Ascending aorta (tissue), 2 donors: Measurements from ENCODE around the gene SLC4A3. TPM values are rescaled to one million over a fixed set of nuclear protein-coding genes. Genes with fewer than 3 reads are reported as not detected.
"Not testable (repeated sequence)": the region's sequence is repeated elsewhere in the genome, so short reads cannot be mapped to it uniquely, and the experiment has no call there.

Experiments used
- DNase-seq, 2 donors: peaks; one replicate each; pipeline ENCODE4 v3.0.0-alpha.2; 2019; ENCODE audit warnings: low spot score in 2 of 2
- H3K27ac ChIP-seq, 2 donors: fragments of 200-600 bp; sonication (generic); one replicate each; pipeline ENCODE4 v1.5.1; 2016 to 2017; ENCODE audit warnings: mild to moderate bottlenecking in 1 of 2
- H3K27me3 ChIP-seq: fragments of 200-600 bp; sonication (generic); one replicate; pipeline ENCODE4 v1.5.1; 2017
- H3K36me3 ChIP-seq, 2 donors: fragments of 200-600 bp; sonication (generic); one replicate each; pipeline ENCODE4 v1.5.1; 2016
- H3K4me1 ChIP-seq, 2 donors: fragments of 200-600 bp; sonication (generic); one replicate each; pipeline ENCODE4 v1.5.1; 2016 to 2017; ENCODE audit warnings: mild to moderate bottlenecking in 1 of 2
- H3K4me3 ChIP-seq, 2 donors: fragments of 200-600 bp; sonication (generic); one replicate each; pipeline ENCODE4 v1.5.1; 2016 to 2017; ENCODE audit warnings: mild to moderate bottlenecking in 1 of 2
- H3K9me3 ChIP-seq, 2 donors: fragments of 200-600 bp; sonication (generic); one replicate each; pipeline ENCODE4 v1.5.1; 2016
- CTCF ChIP-seq, 3 experiments: fragments of 200-600 bp in 2 of 3; fragments of 450-650 bp in 1 of 3; sonication (generic) in 2 of 3; IDR thresholded peaks; one replicate each; pipeline ENCODE4 v1.5.1; 2016 to 2019; ENCODE audit warnings: antibody characterized with exemption in 3 of 3, mild to moderate bottlenecking in 1 of 3, moderate library complexity in 1 of 3
- intact Hi-C: fragments of 100-400 bp; cut with DNase I; formaldehyde crosslinking; loops from one replicate; pipeline ENCODE4 v1.15.1; 2023
- total RNA-seq: library from RNA; depleted of rRNA; stranded (reverse); fragments of >200 nt; gene quantifications from one replicate; pipeline ENCODE4 v1.1.0, GENCODE V29; 2016

Gene SLC4A3
- total RNA-seq, 1 donor from 2014 or later: 1.8 TPM

- DNase-seq: peak in 1 of 2 donors; percentile 37
- intact Hi-C loops: no loop called here
- Histone ChIP-seq H3K4me3 (no peak overlapping the region), H3K27ac (no peak overlapping the region), H3K4me1 (peaks cover 0 to 6% of the 10 kb centered on the region in 2 donors), H3K27me3 (no peaks in the 10 kb centered on the region), H3K9me3 (no peaks in the 10 kb centered on the region), H3K36me3 (no peaks in the 10 kb centered on the region)
- TF ChIP-seq CTCF (IDR thresholded peaks at IDR 0.05): no peak
Observed at GRCh38 chr2:219650426-219651248, 23.2 kb downstream of the SLC4A3 start.

- H3K9me3 ChIP-seq, intact Hi-C loops, H3K4me1 ChIP-seq, H3K4me3 ChIP-seq, H3K27ac ChIP-seq, H3K36me3 ChIP-seq, H3K27me3 ChIP-seq, DNase-seq: not testable (repeated sequence)
Observed at GRCh38 chr2:219651656-219652055, 24.2 kb downstream of the SLC4A3 start.

- no peaks in the 10 kb centered on the region for H3K9me3 ChIP-seq
- H3K27me3 ChIP-seq: no peaks in the 10 kb centered on the region
- no peaks in the 10 kb centered on the region for H3K36me3 ChIP-seq
- intact Hi-C loops: no loop called here
- H3K4me3 ChIP-seq: no peak overlapping the region
- peaks cover 0 to 4% of the 10 kb centered on the region in 2 donors for H3K4me1 ChIP-seq
- no peak for DNase-seq
- H3K27ac ChIP-seq: no peak overlapping the region
- no peak for TF ChIP-seq CTCF (IDR thresholded peaks at IDR 0.05)
Observed at GRCh38 chr2:219656526-219656925, 29.1 kb downstream of the SLC4A3 start.

GRCh38 chr2:219658196-219658846 lies 30.9 kb downstream of the SLC4A3 start:
- intact Hi-C loops: no loop called here
- Histone ChIP-seq H3K36me3 (no peaks in the 10 kb centered on the region), H3K4me1 (peaks cover 0 to 4% of the 10 kb centered on the region in 2 donors), H3K4me3 (no peak overlapping the region), H3K27me3 (no peaks in the 10 kb centered on the region), H3K27ac (peak overlapping the region; percentile 37 to 56), H3K9me3 (no peaks in the 10 kb centered on the region)
- DNase-seq: no peak
- TF ChIP-seq CTCF (IDR thresholded peaks at IDR 0.05): no peak

GRCh38 chr2:219658874-219659273 lies 31.4 kb downstream of the SLC4A3 start:
- intact Hi-C loops: no loop called here
- no peaks in the 10 kb centered on the region for H3K36me3 ChIP-seq
- no peaks in the 10 kb centered on the region for H3K9me3 ChIP-seq
- peak overlapping the region in 1 of 2 donors; percentile 37 for H3K27ac ChIP-seq
- no peak for DNase-seq
- H3K4me3 ChIP-seq: no peak overlapping the region
- no peaks in the 10 kb centered on the region for H3K27me3 ChIP-seq
- peaks cover 0 to 4% of the 10 kb centered on the region in 2 donors for H3K4me1 ChIP-seq
- no peak for TF ChIP-seq CTCF (IDR thresholded peaks at IDR 0.05)
